ENCODE results near the gene EIF6.

- TF ChIP-seq, protein P1, sequence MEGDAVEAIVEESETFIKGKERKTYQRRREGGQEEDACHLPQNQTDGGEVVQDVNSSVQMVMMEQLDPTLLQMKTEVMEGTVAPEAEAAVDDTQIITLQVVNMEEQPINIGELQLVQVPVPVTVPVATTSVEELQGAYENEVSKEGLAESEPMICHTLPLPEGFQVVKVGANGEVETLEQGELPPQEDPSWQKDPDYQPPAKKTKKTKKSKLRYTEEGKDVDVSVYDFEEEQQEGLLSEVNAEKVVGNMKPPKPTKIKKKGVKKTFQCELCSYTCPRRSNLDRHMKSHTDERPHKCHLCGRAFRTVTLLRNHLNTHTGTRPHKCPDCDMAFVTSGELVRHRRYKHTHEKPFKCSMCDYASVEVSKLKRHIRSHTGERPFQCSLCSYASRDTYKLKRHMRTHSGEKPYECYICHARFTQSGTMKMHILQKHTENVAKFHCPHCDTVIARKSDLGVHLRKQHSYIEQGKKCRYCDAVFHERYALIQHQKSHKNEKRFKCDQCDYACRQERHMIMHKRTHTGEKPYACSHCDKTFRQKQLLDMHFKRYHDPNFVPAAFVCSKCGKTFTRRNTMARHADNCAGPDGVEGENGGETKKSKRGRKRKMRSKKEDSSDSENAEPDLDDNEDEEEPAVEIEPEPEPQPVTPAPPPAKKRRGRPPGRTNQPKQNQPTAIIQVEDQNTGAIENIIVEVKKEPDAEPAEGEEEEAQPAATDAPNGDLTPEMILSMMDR (IDR thresholded peaks at IDR 0.05) = no peak
- TF ChIP-seq POLR2A (IDR thresholded peaks at IDR 0.05) (no peak), POLR2AphosphoS5 (IDR thresholded peaks at IDR 0.05) (no peak), EP300 (IDR thresholded peaks at IDR 0.05) (no peak)
Observed at GRCh38 chr20:35248641-35249475, 35.7 kb downstream of the EIF6 start.
